ENCODE measurements around the gene CCL22.

DNA sequence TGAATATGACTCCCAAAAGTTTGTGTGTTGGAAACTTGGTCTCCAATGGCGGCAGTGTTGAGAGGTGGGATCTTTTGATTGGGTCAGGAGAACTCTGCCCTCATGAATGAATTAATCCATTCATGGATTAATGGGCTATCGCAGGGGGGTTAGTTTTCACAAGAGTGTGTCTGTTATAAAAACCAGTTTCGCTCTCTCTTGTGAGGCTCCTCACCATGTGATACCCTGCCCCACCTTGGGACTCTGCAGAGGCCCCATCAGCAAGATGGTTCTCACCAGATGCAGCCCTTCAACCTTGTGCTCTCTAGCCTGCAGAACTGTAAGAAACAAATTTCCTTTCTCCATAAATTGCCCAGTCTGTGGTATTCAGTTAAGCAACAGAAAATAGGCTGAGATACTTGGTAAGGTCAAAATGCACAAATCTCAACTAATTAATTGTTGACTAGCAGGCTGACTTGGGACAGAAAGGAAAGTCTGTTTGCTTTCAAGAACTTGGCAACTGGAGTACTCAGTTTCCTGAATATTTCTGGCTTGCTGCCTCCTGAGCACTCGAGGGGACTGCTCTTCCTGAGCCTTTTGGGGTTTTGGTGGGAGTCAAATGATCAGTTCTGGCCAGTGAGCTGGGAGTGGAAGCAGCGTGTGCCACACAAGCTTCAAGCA lies 32.2 kb downstream of the CCL22 start:
- TF ChIP-seq, protein P1, sequence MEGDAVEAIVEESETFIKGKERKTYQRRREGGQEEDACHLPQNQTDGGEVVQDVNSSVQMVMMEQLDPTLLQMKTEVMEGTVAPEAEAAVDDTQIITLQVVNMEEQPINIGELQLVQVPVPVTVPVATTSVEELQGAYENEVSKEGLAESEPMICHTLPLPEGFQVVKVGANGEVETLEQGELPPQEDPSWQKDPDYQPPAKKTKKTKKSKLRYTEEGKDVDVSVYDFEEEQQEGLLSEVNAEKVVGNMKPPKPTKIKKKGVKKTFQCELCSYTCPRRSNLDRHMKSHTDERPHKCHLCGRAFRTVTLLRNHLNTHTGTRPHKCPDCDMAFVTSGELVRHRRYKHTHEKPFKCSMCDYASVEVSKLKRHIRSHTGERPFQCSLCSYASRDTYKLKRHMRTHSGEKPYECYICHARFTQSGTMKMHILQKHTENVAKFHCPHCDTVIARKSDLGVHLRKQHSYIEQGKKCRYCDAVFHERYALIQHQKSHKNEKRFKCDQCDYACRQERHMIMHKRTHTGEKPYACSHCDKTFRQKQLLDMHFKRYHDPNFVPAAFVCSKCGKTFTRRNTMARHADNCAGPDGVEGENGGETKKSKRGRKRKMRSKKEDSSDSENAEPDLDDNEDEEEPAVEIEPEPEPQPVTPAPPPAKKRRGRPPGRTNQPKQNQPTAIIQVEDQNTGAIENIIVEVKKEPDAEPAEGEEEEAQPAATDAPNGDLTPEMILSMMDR (IDR thresholded peaks at IDR 0.05), result no peak
- no peak for TF ChIP-seq POLR2A (IDR thresholded peaks at IDR 0.05)
